SK-N-SH treated with all-trans-retinoic acid at 6 μM for 48 hours (cell line): ENCODE measurements around the gene ABCB11.

Experiments used
- ARNTL ChIP-seq: fragments of 450-650 bp; formaldehyde crosslinking; IDR thresholded peaks from 2 replicates; pipeline ENCODE4 v1.5.0; 2020; ENCODE audit warnings: low read depth, mild to moderate bottlenecking, moderate library complexity, borderline replicate concordance
- BACH2 ChIP-seq: fragments of 250-450 bp; sonication (Bioruptor Pico); IDR thresholded peaks from 2 replicates; pipeline ENCODE4 v1.9.0; 2021; ENCODE audit warnings: mild to moderate bottlenecking, borderline replicate concordance
- ESRRG ChIP-seq: fragments of 250-450 bp; sonication (Bioruptor Pico); IDR thresholded peaks from 2 replicates; pipeline ENCODE4 v1.6.1; 2021; ENCODE audit warnings: mild to moderate bottlenecking
- ISL1 ChIP-seq: fragments of 250-450 bp; sonication (Bioruptor Pico); IDR thresholded peaks from 2 replicates; pipeline ENCODE4 v2.1.2; 2022; ENCODE audit warnings: mild to moderate bottlenecking, moderate library complexity
- OSR1 ChIP-seq: fragments of 250-450 bp; sonication (Bioruptor Pico); IDR thresholded peaks from 2 replicates; pipeline ENCODE4 v1.8.0; 2022; ENCODE audit warnings: moderate library complexity, mild to moderate bottlenecking, inconsistent platforms
- SNAI2 ChIP-seq: fragments of 250-450 bp; sonication (Bioruptor Pico); IDR thresholded peaks from 2 replicates; pipeline ENCODE4 v1.5.0; 2020; ENCODE audit warnings: mild to moderate bottlenecking, moderate library complexity
- TCF4 ChIP-seq: fragments of 250-450 bp; sonication (Bioruptor Pico); IDR thresholded peaks from 2 replicates; pipeline ENCODE4 v1.8.0; 2021; ENCODE audit warnings: mild to moderate bottlenecking, moderate library complexity, borderline replicate concordance
- TSHZ2 ChIP-seq: fragments of 250-450 bp; sonication (Bioruptor Pico); IDR thresholded peaks from 2 replicates; pipeline ENCODE4 v1.5.0; 2020; ENCODE audit warnings: mild to moderate bottlenecking, moderate library complexity
- ZC3H10 ChIP-seq: fragments of 250-450 bp; sonication (Bioruptor Pico); IDR thresholded peaks from 2 replicates; pipeline ENCODE4 v1.5.1; 2021; ENCODE audit warnings: mild to moderate bottlenecking, moderate library complexity
- ZFP3 ChIP-seq: fragments of 250-450 bp; sonication (Bioruptor Pico); IDR thresholded peaks from 2 replicates; pipeline ENCODE4 v1.5.0; 2020; ENCODE audit warnings: mild to moderate bottlenecking, moderate library complexity
- TF ChIP-seq, protein P1 (sequence below): fragments of 250-450 bp; sonication (Bioruptor Pico); IDR thresholded peaks from 2 replicates; pipeline ENCODE4 v1.5.1; 2020; ENCODE audit warnings: low read depth, mild to moderate bottlenecking, moderate library complexity
- TF ChIP-seq, protein P2 (sequence below): fragments of 250-450 bp; sonication (Bioruptor Pico); IDR thresholded peaks from 2 replicates; pipeline ENCODE4 v1.8.0; 2020; ENCODE audit warnings: mild to moderate bottlenecking, moderate library complexity, borderline replicate concordance

- TF ChIP-seq TCF4 (CRISPR knock-in tag): no peak
- TF ChIP-seq ARNTL (CRISPR knock-in tag): no peak
- TF ChIP-seq, protein P1, sequence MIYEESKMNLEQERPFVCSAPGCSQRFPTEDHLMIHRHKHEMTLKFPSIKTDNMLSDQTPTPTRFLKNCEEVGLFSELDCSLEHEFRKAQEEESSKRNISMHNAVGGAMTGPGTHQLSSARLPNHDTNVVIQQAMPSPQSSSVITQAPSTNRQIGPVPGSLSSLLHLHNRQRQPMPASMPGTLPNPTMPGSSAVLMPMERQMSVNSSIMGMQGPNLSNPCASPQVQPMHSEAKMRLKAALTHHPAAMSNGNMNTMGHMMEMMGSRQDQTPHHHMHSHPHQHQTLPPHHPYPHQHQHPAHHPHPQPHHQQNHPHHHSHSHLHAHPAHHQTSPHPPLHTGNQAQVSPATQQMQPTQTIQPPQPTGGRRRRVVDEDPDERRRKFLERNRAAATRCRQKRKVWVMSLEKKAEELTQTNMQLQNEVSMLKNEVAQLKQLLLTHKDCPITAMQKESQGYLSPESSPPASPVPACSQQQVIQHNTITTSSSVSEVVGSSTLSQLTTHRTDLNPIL (CRISPR knock-in tag): no peak
- no peak for TF ChIP-seq ZFP3 (CRISPR knock-in tag)
- no peak for TF ChIP-seq ISL1 (CRISPR knock-in tag)
- no peak for TF ChIP-seq SNAI2 (CRISPR knock-in tag)
- no peak for TF ChIP-seq ZC3H10
- no peak for TF ChIP-seq TSHZ2
- TF ChIP-seq ESRRG (CRISPR knock-in tag): no peak
- TF ChIP-seq BACH2 (CRISPR knock-in tag): no peak
- TF ChIP-seq, protein P2, sequence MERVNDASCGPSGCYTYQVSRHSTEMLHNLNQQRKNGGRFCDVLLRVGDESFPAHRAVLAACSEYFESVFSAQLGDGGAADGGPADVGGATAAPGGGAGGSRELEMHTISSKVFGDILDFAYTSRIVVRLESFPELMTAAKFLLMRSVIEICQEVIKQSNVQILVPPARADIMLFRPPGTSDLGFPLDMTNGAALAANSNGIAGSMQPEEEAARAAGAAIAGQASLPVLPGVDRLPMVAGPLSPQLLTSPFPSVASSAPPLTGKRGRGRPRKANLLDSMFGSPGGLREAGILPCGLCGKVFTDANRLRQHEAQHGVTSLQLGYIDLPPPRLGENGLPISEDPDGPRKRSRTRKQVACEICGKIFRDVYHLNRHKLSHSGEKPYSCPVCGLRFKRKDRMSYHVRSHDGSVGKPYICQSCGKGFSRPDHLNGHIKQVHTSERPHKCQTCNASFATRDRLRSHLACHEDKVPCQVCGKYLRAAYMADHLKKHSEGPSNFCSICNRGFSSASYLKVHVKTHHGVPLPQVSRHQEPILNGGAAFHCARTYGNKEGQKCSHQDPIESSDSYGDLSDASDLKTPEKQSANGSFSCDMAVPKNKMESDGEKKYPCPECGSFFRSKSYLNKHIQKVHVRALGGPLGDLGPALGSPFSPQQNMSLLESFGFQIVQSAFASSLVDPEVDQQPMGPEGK (CRISPR knock-in tag): no peak
- TF ChIP-seq OSR1 (CRISPR knock-in tag): no peak
These were observed 85.6 kb downstream of the ABCB11 start for GRCh38 chr2:168945508-168945907.
